GM12878 (cell line): ENCODE data around the gene SIGLEC12. TPM values are rescaled to one million over a fixed set of nuclear protein-coding genes. Genes with fewer than 3 reads are reported as not detected.

Source experiments
- ATAC-seq: fragments of 200-7000 bp; cut with Tn5 transposase; 3 replicates; pipeline ENCODE4 v1.9.1; 2020; ENCODE audit warnings: mild to moderate bottlenecking, moderate library complexity
- BruUV-seq: library from RNA; stranded (reverse); fragments of 400-500 nt; replicated peaks from 2 replicates; lab custom pipeline; 2021; lab: Mats Ljungman, UMichigan
- CTCF ChIA-PET: fragments of 300-600 bp; sonication (Branson Sonifier 250); formaldehyde crosslinking; extraction: SDS; loops from one replicate; lab custom pipeline; 2021; ENCODE audit warnings: inconsistent platforms; lab: Yijun Ruan, JAX
- POLR2A ChIA-PET: fragments of 350-600 bp; formaldehyde crosslinking; extraction: SDS; loops from one replicate; lab custom pipeline; 2021; ENCODE audit warnings: inconsistent platforms; lab: Charles Lee
- RAD21 ChIA-PET: fragments of 300-600 bp; sonication (Branson Sonifier 250); formaldehyde crosslinking; loops from one replicate; lab custom pipeline; 2023; ENCODE audit warnings: antibody characterized with exemption; ENCODE audit not compliant: unreplicated experiment; lab: Charles Lee
- SMC1A ChIA-PET: fragments of 300-600 bp; sonication (Branson Sonifier 250); formaldehyde crosslinking; loops from one replicate; lab custom pipeline; 2023; ENCODE audit not compliant: unreplicated experiment, uncharacterized antibody; lab: Charles Lee
- DNase-seq: peaks from one replicate; pipeline ENCODE4 v3.0.0-alpha.2; 2011; ENCODE audit warnings: low read depth, low spot score
- FAIRE-seq: peaks from 3 replicates; lab custom pipeline; 2011; peaks lifted over from hg19 to GRCh38; lab: Jason Lieb, UNC
- H2AFZ ChIP-seq: 2 replicates; pipeline ENCODE4 v1.6.0; 2011; ENCODE audit warnings: low read depth, low read length, control low read depth; ENCODE audit not compliant: control insufficient read depth
- H3K27ac ChIP-seq: 2 replicates; pipeline ENCODE4 v1.5.1; 2011; ENCODE audit warnings: control low read depth; ENCODE audit not compliant: control insufficient read depth, insufficient read depth
- H3K27me3 ChIP-seq, 2 experiments: replicated peaks in 1 of 2; 2 replicates each; pipeline versions ENCODE4 v1.6.0 to v1.6.1; 2011; ENCODE audit warnings: low read length in 1 of 2; ENCODE audit not compliant: control insufficient read depth in 2 of 2, insufficient read depth in 2 of 2
- H3K36me3 ChIP-seq, 2 experiments: 2 replicates each; pipeline ENCODE4 v1.5.1; 2011; ENCODE audit warnings: low read length in 1 of 2; ENCODE audit not compliant: control insufficient read depth in 2 of 2, insufficient read depth in 2 of 2
- H3K4me1 ChIP-seq: 2 replicates; pipeline ENCODE4 v1.6.1; 2011; ENCODE audit warnings: mild to moderate bottlenecking, low read length, moderate library complexity, mixed read lengths; ENCODE audit not compliant: control insufficient read depth, insufficient read depth
- H3K4me2 ChIP-seq: 2 replicates; pipeline ENCODE4 v1.6.0; 2011; ENCODE audit warnings: control low read depth; ENCODE audit not compliant: control insufficient read depth, insufficient read depth
- H3K4me3 ChIP-seq: fragments of 200-600 bp; sonication (generic); 2 replicates; pipeline ENCODE4 v1.5.1; 2016
- H3K79me2 ChIP-seq: 2 replicates; pipeline ENCODE4 v1.6.0; 2011; ENCODE audit warnings: low read length; ENCODE audit not compliant: control insufficient read depth, insufficient read depth
- H3K9ac ChIP-seq: 2 replicates; pipeline ENCODE4 v1.8.0; 2011; ENCODE audit warnings: low read length, control low read depth, mixed read lengths; ENCODE audit not compliant: control insufficient read depth, insufficient read depth
- H3K9me3 ChIP-seq: replicated peaks from 3 replicates; pipeline ENCODE4 v1.5.1; 2011; ENCODE audit warnings: mild to moderate bottlenecking, low read length; ENCODE audit not compliant: control insufficient read depth, insufficient read depth
- H4K20me1 ChIP-seq: 2 replicates; pipeline ENCODE4 v1.6.0; 2011; ENCODE audit not compliant: control insufficient read depth, insufficient read depth
- FOS ChIP-seq: IDR thresholded peaks from 3 replicates; pipeline ENCODE4 v1.6.1; 2011; ENCODE audit warnings: borderline replicate concordance; ENCODE audit not compliant: insufficient read length; ENCODE audit errors: extremely low read depth
- KAT2A ChIP-seq: conservative IDR thresholded peaks from 2 replicates; pipeline ENCODE4 v1.6.1; 2011; ENCODE audit warnings: low read depth, low read length; ENCODE audit not compliant: control insufficient read depth
- MYC ChIP-seq: IDR thresholded peaks from 2 replicates; pipeline ENCODE4 v1.6.1; 2011; ENCODE audit warnings: mild to moderate bottlenecking, low read length, moderate library complexity, inconsistent platforms; ENCODE audit not compliant: insufficient read depth, insufficient replicate concordance, insufficient read length, severe bottlenecking
- RELA ChIP-seq: fragments of 450-650 bp; IDR thresholded peaks from 2 replicates; pipeline ENCODE4 v1.8.0; 2014; ENCODE audit warnings: borderline replicate concordance; ENCODE audit not compliant: partially characterized antibody
- REST ChIP-seq: IDR thresholded peaks from 2 replicates; pipeline ENCODE4 v1.6.1; 2012; ENCODE audit warnings: mild to moderate bottlenecking, low read depth, low read length
- ZBED1 ChIP-seq: IDR thresholded peaks from 2 replicates; pipeline ENCODE4 v1.6.1; 2016; ENCODE audit warnings: borderline replicate concordance
- WGBS: methylation state at CpG from one replicate; pipeline ENCODE4 v1.1.6; 2016; ENCODE audit warnings: low lambda C conversion rate; ENCODE audit not compliant: insufficient replicate concordance, insufficient coverage; ENCODE audit errors: missing lambda C conversion rate; 5-methylcytosine and 5-hydroxymethylcytosine counted together
- in situ Hi-C: fragments of 300-500 bp; cut with MboI; formaldehyde crosslinking; loops from 9 replicates; pipeline ENCODE4 v1.14.3; 2018; ENCODE audit warnings: mixed read lengths
- intact Hi-C: fragments of 100-400 bp; cut with micrococcal nuclease; formaldehyde crosslinking; loops from one replicate; pipeline ENCODE4 v1.14.2; 2022; ENCODE audit not compliant: unreplicated experiment
- polyA plus RNA-seq, 11 experiments: library from polyadenylated mRNA; depleted of rRNA in 4 of 11; unstranded in 6 of 11; stranded (reverse) in 5 of 11; fragments of >200 nt; fragmentation: Nextera tagmentation in 4 of 11; fragmentation: Illumina TruSeq in 1 of 11; extraction: Ambion mirVana in 4 of 11; extraction: Trizol in 1 of 11; gene quantifications; 1 replicate in 1 of 11; 2 replicates in 10 of 11; pipeline versions ENCODE4 v1.2.1 to v1.2.3, GENCODE V29; 2011 to 2016; ENCODE audit warnings: inconsistent platforms in 2 of 11, missing spikeins in 2 of 11, low read depth in 1 of 11
- total RNA-seq, 4 experiments: library from RNA; depleted of rRNA in 3 of 4; stranded (reverse); fragments of >200 nt in 3 of 4; fragmentation: Illumina TruSeq in 1 of 4; extraction: Trizol in 1 of 4; gene quantifications; 2 replicates each; pipeline versions ENCODE4 v1.2.1 to v1.2.3, GENCODE V29; 2013 to 2021

Gene SIGLEC12
- total and polyA plus RNA-seq, 10 of the 15 experiments (the other 5 are each of a cell fraction or from before 2014, with no cell fraction given), result 0.03 to 0.18 (median 0.06) TPM; not detected in 5

- ATAC-seq, result no peak
- H3K27ac ChIP-seq, result no peak overlapping the region
- 55% methylated on average over 8 of the region's 8 CpGs for WGBS
- DNase-seq, result no peak
- H3K9me3 ChIP-seq, result no peaks in the 10 kb centered on the region; the same call in 2 of the 3 replicates
- FAIRE-seq, result no peak
- ChIA-PET POLR2A (no interaction called here), SMC1A (no interaction called here), CTCF (interaction anchor here (1.0 to 1.4 kb wide), 3 partner anchors 9 to 173 kb away, joined by 3 to 4 read pairs (median 3); no protein-coding TSS in a partner anchor), RAD21 (no interaction called here)
- no peaks in the 10 kb centered on the region for H3K79me2 ChIP-seq
- peaks cover 0 to 4% of the 10 kb centered on the region in 2 experiments; a peak in 2 of 4 replicates for H3K27me3 ChIP-seq
- no peak overlapping the region for H3K4me3 ChIP-seq
- H3K36me3 ChIP-seq, result no peaks in the 10 kb centered on the region
- no peaks in the 10 kb centered on the region for H3K4me1 ChIP-seq
- in situ Hi-C loops, result no loop called here
- no peak overlapping the region for H3K9ac ChIP-seq
- no peak overlapping the region for H3K4me2 ChIP-seq
- no peaks in the 10 kb centered on the region for H4K20me1 ChIP-seq
- no TSS peak for BruUV-seq
- intact Hi-C loops, result no loop called here
- no peak overlapping the region for H2AFZ ChIP-seq
- TF ChIP-seq ZBED1, result no peak
- TF ChIP-seq FOS, result no peak
- TF ChIP-seq MYC, result no peak
- no peak for TF ChIP-seq KAT2A
- TF ChIP-seq RELA, result no peak
- TF ChIP-seq REST, result peak; percentile 84
These were observed 21.0 kb downstream of the SIGLEC12 start for GRCh38 chr19:51480590-51480989.
